ENCODE results near the gene DNHD1.

- TF ChIP-seq EZH2phosphoT487 (IDR thresholded peaks at IDR 0.05; ENCODE audit: borderline replicate concordance) (no peak), CTCF (conservative IDR thresholded peaks at IDR 0.05; ENCODE audit: low read length) (no peak)
These were observed 7.1 kb downstream of the DNHD1 start for GRCh38 chr11:6504166-6504565.

Measured in Loucy (cell line).